DMS79 (cell line): ENCODE results near the gene PPIP5K2.
"Not testable (repeated sequence)": the region's sequence is repeated elsewhere in the genome, so short reads cannot be mapped to it uniquely, and the experiment has no call there.

Experiments used
- DNase-seq: peaks from one replicate; lab custom pipeline; 2025; lab: John Stamatoyannopoulos, UW

PPIP5K2 gene

DNA sequence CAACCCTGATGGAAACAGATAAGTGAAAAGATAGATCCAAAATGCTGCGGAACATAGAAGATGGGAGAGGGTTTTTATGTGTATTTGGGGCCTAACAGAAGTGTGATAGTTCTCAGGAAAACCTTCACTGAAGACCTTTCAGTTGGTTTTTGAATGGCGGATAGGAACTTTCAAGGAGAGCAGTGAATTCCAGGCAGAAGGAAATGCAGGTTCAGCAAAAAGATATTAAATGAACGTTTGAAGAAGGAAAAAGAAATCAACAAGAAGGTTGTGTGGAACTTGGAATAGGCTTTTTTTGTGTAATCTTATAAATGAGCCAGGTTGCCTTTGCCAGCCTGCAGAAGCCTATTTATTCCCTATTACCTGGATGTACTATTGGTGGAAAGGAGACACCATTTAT, 2.1 kb downstream of the PPIP5K2 start:
- no peak for DNase-seq

DNA sequence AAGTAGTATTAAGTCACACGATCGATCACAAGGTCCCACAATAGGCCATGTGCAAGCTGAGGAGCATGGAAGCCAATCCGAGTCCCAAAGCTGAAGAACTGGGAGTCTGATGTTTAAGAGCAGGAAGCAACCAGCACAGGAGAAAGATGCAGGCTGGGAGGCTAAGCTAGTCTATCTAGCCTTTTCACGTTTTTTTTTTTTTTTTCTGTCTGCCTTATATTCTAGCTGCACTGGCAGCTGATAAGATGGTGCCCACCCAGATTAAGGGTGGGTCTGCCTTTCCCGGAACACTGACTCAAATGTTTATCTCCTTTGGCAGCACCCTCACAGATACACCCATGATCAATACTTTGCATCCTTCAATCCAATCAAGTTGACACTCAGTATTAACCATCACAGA, 6.5 kb downstream of the PPIP5K2 start:
- no peak for DNase-seq

DNA sequence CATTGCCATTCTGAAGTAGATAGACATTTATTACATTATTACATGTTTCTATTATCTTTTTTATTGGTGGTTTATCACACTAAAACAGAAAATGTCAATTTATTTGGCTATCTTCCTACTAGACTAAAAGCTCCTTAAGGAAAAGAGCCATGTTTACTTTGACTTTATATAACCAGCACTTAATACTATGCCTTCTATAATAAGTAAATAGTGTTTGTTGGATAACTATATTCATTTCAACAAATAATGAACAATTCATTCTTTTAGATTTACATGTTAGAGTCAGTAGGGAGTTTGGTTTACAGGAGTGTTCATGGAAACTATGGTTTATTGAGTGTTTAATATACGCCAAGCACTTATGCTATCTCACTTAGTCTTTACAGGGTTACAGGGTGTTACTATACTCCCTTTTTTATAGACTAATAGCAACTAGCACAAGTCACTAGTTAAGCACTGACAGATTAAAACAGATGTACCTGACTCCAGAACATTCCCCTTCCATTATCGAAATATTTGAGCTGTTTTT, 7.3 kb downstream of the PPIP5K2 start:
- DNase-seq, result no peak

DNA sequence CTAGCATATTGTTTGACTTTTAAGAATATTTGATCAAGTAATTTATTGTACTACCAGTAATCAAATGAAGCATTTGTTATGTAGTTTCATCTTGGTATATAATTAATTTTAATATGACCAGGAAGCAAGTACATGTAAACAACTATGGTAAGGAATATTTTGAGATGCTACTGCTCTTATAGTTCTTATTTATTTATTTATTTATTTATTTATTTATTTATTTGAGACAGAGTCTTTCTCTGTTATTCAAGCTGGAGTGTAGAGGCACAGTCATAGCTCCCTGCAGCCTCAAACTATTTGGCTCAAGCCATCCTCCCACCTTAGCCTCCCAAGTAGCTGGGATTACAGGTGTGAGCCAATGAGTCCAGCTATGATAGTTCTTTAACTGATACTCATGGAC, 8.1 kb downstream of the PPIP5K2 start:
- DNase-seq, result no peak

DNA sequence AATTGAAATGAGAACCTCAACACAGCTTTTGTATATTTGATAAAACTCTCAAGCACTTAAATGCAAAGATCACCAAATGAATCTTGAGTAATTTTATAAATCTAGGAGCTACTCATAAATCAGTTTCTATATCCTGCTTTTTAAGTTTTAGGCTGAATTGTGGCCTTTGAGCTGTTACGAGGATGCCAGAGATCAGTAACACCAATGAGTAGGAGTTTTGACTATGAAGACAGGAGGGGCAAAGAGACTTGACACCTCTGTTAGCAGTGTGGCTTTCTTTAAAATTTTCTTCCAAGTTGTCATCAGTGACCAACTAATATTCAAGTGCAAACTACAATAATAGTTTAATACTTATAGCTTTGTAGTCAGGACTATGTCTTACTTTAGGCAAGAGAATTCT, 12.6 kb downstream of the PPIP5K2 start:
- DNase-seq, result no peak

DNA sequence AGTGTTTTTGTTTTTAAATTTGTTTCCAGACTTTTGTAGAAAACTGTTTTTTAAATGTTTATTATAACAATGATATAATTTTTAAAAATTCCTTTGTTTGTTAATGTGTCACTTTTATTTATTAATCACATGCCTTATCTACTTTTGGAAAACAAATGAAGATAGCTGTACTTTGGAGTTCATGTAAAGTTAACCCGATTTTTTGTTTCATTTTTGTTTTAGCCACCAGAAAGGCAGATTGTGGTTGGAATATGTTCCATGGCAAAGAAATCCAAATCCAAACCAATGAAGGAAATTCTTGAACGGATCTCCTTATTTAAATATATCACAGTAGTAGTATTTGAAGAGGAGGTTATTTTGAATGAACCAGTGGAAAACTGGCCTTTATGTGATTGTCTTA, 13.1 kb downstream of the PPIP5K2 start:
- DNase-seq, result no peak

DNA sequence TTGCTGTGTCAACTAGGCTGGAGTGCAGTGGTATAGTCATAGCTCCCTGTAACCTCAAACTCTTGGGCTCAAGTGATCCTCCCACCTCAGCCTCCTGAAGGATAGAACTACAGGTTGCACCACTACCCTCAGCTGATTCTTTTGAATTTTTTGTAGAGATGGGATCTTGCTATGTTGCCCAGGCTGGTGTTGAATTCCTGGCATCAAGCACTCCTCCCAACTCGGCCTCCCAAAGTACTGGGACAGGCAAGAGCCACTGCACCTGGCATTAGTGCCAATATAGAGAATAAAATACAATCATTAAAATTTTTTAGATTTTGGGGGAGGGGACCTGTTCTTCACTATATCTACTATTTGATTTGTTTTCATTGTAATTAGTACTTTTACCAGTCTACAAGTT, 15.4 kb downstream of the PPIP5K2 start:
- DNase-seq, result no peak

DNA sequence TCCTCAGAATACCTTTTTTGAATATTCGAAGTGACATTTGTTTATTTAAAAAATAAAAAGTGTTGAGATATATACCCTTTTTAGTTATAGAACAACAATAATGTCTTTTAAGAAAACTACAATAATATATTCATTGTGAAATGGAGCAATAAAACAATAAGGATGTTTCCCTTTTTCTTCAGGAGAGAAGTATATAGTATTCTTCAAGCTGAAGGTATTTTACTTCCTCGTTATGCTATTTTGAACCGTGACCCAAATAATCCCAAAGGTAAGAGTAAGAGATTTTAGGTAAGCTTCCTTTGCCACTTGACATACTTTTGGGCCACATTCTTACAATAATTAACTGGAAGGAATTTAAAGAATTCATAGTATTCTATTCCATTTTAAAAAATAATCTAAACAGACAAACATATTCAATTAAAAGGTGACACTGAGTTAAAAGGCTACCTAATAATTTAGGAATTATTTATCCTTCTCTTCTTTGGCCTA, 18.1 kb downstream of the PPIP5K2 start:
- no peak for DNase-seq

DNA sequence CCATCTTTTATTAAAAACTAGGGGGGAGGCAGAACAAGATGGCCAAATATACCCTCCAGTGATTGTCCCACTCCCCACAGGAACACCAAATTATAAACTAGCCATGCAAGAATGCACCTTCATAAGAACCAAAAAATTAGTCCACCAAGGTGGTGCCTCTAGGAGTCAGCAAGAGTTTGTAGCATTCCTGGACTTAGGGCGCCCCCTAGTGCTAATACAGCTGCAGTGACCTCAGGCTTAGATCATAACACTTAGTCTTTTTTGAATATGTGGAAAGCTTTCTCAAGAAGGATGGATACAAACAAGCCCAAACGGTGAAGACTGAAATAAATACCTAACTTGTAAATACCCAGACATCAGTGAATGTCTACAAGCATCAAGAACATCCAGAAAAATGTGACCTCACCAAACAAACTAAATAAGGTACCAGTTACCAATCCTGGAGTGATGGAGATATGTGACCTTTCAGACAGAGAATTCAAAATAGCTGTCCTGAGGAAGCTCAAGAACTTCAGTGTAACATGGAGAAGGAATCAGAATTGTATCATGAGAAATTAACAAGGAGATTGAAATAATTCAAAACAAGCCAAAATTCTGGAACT, 19.3 kb downstream of the PPIP5K2 start:
- no peak for DNase-seq

DNA sequence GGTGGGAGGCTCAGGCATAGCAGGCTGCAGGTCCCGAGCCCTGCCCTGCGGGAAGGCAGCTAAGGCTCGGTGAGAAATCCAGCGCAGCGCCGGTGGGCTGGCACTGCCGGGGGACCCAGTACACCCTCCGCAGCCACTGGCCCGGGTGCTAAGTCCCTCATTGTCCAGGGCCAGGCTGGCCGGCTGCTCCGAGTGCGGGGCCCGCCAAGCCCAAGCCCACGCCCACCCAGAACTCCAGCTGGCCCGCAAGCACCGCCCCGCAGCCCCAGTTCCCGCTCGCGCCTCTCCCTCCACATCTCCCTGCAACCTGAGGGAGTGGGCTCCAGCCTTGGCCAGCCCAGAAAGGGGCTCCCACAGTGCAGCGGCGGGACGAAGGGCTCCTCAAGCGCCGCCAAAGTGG, 22.0 kb downstream of the PPIP5K2 start:
- not testable (repeated sequence) for DNase-seq

DNA sequence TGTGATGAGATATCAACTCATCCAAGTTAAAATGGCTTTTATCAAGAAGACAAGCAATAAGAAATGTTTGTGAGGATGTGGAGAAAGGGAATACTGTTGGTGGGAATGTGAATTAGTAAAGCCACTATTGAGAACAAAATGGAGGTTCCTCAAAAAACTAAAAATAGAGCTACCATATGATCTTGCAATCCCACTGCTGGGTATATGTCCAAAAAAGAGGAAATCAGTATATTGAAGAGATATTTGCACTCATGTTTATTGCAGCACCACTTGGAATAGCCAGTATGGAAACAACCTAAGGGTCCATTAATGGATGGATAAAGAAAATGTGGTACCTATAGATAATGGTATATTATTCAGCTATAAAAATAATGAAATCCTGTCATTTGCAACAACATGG, 25.1 kb downstream of the PPIP5K2 start:
- no peak for DNase-seq

DNA sequence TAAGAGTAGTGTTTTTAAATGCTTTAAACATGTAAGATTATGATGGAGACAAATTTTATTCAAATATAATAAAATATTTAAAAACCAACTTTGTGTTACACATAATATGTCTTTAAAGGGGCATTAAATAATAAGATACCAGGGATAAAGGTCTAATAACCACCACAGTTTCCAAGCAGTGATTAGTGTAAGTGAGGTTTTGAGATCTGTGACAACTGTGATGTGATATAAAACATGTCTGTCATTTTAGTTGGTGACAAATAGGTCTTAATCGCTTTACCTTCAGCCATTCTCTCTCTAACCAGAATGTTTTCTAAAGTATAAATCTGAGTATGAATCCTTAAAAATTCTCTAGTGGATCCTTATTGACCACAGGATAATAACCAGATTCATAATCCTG, 28.1 kb downstream of the PPIP5K2 start:
- DNase-seq, result no peak

DNA sequence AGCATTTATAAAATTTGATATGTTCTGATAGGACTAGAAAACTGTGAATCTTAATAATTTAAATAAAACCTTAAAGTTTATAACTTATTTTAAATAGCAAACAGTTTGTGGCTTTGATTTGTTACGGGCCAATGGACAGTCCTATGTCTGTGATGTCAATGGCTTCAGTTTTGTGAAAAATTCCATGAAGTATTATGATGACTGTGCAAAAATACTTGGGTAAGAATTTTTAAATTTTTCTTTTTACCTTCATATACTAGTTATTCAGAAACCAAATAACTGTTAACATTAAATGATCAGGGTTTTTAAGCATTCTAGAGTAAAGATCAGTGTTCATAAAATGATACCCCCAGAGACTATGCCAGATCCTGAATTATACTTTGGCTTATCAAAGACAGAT, 31.1 kb downstream of the PPIP5K2 start:
- DNase-seq, result no peak

DNA sequence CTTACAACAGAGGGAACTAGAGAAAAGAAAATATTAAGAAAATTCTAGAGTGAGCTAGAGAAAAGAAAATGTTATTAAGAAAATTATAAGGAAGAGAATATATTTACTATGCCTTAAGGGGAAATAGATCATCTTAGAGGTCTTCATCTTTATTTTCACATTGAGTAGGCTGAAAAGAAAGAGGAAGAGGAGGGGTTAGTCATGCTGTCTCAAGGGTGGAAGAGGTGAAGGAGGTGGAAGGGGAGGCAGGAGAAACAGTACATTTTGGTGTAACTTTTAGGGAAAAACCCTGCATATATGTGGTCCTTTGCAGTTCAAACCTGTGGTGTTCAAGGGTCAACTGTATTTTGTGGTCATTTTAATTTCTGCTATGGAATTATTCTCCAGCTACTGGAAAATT, 46.6 kb downstream of the PPIP5K2 start:
- no peak for DNase-seq

DNA sequence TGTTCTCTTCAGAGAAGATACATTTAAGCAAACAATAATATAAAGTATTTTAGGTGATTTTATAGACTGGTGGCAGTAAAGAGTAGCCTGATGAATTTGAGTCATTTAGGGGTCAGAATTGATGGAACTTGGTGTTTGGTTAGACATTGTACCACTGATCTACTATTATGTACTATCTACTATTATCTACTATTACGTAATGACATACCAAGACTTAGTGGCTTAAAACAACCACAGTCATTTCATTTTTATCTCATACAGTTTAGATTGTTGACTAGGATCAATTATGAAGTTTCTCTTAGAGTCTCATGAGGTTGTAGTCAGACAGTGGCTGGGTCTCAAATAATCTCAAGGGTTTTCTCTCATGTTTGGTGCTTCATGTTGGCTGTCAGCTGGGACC, 54.0 kb downstream of the PPIP5K2 start:
- no peak for DNase-seq

DNA sequence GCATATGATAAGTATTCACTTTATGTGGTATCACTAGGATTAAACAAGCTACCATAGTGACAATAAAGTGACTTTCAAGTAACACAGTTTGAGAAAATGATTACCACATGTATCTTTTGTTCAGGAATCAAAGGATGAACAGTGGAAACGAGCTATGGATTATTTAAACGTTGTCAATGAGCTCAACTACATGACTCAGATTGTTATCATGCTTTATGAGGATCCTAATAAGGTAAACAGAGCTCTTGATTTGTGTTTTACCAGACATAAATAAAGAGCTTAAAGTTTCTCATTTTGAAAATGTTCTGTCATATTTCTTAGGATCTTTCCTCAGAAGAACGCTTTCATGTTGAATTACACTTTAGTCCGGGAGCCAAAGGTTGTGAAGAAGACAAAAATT, 57.4 kb downstream of the PPIP5K2 start:
- no peak for DNase-seq

DNA sequence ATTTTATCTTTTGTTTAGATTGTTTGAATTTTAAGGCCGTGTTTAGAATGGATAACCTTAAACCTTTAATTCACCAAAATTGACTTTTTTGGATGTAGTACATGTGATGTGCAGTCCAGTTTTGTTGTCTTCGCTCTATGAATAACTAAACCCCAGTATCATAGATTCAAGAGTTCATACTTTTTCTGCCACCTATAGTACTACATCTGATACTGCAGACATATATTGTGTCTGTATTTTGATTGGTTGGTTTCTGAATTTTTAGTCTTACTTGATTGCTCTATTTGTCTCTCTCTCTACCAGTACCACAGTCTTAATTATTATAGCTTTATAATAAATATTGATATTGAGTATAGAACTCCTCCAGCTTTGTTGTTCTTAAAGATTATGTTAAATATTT, 58.1 kb downstream of the PPIP5K2 start:
- DNase-seq, result no peak

DNA sequence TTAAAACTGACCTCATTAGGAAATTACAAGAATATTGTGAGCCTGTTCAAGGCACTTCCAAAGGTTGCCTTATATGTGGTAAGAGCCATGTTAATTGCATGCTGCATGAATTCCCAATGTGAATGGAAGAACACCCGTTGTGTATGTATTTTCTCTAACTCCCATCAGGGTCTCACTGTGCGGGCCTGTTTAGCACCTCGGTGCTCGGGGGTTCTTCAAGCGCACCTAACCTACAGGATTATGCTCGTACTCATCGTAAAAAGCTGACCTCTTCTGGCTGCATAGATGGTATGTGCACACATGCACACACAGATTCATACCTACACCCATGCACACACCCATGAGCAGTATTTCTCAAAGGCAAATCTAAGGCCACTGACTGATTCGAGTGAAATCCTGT, 66.1 kb downstream of the PPIP5K2 start:
- no peak for DNase-seq

DNA sequence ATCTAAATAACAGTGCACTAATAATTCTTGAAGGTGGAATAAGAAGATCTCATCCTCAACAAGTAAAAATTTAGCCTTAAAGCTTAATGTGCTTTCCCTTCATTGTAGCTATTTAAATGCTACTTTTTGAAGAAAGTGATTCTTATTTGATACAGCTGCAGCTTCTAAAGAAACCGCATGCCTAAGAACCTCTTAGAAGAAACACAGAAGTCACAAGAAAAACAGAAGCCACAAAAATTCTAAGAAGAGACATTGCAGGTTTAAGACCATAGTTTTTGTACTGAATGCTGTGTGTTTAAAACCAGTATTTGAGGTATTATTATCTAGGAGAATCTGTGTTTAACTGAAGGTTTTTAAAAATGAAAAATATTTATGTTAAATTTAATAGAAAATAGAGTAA, 68.3 kb downstream of the PPIP5K2 start:
- no peak for DNase-seq

DNA sequence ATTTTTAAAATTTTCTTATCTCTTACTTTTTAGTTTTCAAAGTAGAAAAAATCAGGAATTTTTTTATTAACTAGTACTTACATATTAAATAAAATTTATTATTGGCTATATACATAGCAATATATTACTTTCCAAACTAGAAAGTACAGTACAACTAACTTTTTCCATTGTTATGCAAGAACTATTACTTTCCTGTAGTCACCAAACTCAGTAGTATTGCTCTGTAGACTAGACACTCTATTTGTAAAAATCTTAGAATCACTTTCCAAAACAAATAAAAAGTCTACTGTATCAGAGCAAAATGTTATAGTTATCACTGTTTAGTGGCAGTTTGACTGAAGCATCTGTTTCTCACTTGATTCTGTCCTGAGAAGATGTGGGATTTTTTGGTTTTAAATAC, 83.1 kb downstream of the PPIP5K2 start:
- no peak for DNase-seq

DNA sequence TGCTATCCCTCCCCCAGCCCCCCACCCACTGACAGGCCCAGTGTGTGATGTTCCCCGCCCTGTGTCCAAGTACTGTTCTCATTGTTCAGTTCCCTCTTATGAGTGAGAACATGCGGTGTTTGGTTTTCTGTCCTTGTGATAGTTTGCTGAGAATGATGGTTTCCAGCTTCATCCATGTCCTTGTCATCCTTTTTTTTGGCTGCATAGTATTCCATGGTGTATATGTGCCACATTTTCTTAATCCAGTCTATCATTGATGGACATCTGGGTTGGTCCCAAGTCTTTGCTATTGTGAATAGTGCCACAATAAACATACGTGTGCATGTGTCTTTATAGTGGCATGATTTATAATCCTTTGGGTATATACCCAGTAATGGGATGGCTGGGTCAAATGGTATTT, 84.9 kb downstream of the PPIP5K2 start:
- DNase-seq, result not testable (repeated sequence)

DNA sequence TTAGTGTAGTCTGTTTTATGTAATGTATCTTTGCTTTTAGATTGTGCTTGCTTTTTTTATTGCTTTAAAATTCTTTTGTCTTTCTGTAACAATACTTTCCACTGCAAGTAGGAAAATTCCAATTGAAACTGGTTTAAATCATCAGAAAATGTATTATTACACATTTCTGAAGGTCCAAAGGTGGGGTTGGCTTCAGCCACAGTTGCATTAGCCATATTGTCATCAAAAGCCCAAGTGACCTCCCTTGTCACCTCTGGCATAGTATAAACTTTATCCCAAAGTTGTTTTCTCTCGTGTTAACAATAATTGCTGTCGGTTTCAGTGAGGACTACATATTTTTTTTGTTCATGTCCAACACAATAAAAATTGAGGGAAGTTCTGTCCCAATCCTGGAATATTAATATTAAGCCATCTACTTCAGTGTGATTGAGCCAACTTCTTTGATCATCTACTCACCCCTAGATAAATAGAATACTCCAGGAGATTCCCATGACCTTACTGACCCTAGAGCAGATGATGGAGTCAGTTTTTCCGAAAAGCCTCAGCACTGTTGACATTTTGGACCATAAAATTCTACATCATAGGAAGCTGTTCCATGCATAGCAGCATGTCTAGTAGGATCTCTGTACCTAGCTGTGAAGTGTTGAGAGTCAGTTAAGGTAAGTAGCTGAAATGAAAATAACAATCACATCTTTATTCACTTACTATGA, 86.0 kb downstream of the PPIP5K2 start:
- DNase-seq, result no peak

DNA sequence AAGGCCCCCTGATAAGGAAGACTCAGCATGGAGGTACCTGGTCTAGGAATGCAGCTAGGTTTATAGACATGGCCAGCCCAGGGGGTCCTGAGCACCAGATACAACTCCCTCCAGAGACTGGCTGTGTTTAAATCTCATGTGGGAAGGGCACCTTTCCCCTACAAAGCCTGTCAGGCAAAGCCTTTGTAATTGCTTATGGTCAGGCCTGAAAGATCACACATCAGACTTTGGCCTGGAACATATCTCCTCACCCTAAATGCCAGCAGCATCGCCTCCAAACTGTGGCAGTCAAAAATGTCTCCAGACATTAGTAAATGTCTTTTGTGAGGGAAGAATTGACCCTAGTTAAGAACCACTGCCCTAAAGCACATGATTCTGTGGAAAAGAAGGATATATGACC, 86.9 kb downstream of the PPIP5K2 start:
- DNase-seq, result no peak

DNA sequence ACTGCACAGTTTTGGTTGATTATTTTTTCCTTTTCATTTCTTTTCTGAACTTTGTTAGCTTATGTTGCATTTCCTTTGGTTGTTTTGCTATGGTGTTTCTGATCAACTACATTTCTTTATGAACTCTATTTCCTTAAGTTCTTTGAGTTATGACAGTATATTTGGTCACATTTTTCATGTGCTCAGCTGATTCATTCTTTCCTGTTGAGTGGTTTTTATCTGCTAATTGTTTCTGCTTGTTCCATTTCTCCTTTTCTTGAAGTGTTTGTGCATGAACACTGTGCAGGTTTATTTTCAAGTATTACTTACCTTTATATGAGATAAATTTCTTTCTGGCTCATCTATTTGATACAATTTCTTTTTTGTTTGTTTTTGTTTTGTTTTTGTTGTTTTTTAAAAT, 87.6 kb downstream of the PPIP5K2 start:
- no peak for DNase-seq
